SKM-1 (cell line): Measurements from ENCODE around the gene LUC7L3.
"Not testable (repeated sequence)": the region's sequence is repeated elsewhere in the genome, so short reads cannot be mapped to it uniquely, and the experiment has no call there.

Source experiments
- DNase-seq: peaks from one replicate; lab custom pipeline; 2025; ENCODE audit not compliant: unreplicated experiment; lab: John Stamatoyannopoulos, UW

Gene LUC7L3

DNA sequence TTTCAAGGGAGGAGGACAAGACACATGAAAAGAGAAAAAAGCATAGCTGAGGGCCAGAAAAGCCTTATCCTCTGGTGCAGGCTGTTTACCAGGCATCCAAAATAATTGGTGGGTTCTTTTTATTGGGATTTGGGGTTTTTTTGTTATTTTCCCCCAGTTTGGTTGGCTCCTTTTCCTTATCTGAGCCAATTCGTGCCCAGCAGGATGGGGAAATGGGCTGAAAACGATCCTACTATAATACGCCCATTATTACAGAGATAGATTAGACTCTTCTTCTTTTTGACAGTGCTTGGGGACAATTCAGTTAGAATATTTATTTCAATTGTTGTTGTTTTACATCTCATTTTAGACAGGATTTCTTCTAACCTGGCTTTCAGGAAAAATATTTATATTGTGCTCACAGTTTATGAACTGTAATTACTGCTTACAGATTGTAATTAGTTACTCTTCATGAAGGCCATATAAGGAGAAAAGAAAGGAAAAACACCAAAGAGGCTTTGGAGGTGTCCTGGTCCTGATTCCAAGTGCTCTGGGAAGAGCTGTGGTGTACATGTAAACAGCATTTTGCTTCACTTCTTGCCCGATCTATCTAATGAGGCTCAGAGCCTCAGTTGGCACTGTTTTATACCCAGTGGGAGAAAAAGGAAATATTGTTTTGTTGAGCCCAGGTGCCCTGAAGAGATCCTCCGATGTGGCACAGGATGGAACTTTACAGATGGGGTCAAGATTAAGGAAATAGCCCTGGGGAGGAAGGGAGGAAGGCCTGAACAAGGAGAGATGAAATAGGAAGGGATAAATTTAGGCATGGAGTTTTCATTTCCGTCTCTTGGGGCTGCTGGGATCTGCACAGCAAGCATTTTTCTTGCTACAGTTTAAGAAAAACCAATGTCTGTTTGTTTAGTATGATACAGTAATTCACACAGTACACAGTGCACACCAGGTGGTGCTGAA lies 11.1 kb upstream of the LUC7L3 start:
- DNase-seq, result no peak

DNA sequence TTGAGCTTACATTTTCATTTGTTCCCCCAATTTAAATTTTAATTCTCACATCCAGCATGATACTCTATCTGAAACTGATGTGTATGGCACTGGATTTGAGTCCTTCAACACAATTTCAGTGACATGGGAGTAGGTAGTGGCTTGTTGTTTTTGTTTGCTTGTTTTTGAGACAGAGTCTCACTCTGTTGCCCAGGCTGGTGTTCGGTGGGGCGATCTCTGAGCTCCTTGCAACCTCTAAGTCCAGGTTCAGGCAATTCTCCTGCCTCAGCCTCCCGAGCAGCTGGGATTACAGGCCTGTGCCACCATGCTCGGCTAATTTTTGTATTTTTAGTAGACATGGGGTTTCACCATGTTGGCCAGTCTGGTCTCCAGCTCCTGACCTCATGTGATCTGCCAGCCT lies 10.3 kb upstream of the LUC7L3 start:
- DNase-seq, result not testable (repeated sequence)

GRCh38 chr17:50710025-50710424 lies 9.4 kb upstream of the LUC7L3 start:
- DNase-seq, result no peak

- no peak for DNase-seq
Measured at GRCh38 chr17:50710650-50711049, 8.8 kb upstream of the LUC7L3 start.

DNA sequence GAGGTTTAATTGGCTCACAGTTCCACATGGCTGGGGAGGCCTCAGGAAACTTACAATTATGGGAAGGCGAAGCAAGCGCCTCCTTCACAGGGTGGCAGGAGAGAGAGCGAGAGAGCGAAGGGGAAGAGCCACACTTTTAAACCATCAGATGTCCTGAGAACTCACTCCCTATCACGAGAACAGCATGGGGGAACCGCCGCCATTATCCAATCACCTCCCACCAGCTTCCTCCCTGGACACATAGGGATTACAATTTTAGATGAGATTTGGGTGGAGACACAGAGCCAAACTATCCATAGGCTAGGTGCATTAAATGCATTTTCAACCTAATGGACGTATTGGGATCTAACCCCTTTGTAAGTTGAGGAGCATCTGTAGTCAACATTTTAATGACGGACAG lies 6.8 kb upstream of the LUC7L3 start:
- no peak for DNase-seq

- no peak for DNase-seq
Measured at GRCh38 chr17:50715471-50715870, 3.9 kb upstream of the LUC7L3 start.

- DNase-seq, result no peak
Measured at GRCh38 chr17:50719924-50720794, 756 bp downstream of the LUC7L3 start.

GRCh38 chr17:50721194-50722010 lies 2.0 kb downstream of the LUC7L3 start:
- no peak for DNase-seq

GRCh38 chr17:50722746-50723145 lies 3.3 kb downstream of the LUC7L3 start:
- DNase-seq, result no peak

GRCh38 chr17:50724622-50725021 lies 5.2 kb downstream of the LUC7L3 start:
- not testable (repeated sequence) for DNase-seq

GRCh38 chr17:50725769-50726655 lies 6.6 kb downstream of the LUC7L3 start:
- DNase-seq, result no peak

GRCh38 chr17:50728112-50728429 lies 8.7 kb downstream of the LUC7L3 start:
- no peak for DNase-seq

DNA sequence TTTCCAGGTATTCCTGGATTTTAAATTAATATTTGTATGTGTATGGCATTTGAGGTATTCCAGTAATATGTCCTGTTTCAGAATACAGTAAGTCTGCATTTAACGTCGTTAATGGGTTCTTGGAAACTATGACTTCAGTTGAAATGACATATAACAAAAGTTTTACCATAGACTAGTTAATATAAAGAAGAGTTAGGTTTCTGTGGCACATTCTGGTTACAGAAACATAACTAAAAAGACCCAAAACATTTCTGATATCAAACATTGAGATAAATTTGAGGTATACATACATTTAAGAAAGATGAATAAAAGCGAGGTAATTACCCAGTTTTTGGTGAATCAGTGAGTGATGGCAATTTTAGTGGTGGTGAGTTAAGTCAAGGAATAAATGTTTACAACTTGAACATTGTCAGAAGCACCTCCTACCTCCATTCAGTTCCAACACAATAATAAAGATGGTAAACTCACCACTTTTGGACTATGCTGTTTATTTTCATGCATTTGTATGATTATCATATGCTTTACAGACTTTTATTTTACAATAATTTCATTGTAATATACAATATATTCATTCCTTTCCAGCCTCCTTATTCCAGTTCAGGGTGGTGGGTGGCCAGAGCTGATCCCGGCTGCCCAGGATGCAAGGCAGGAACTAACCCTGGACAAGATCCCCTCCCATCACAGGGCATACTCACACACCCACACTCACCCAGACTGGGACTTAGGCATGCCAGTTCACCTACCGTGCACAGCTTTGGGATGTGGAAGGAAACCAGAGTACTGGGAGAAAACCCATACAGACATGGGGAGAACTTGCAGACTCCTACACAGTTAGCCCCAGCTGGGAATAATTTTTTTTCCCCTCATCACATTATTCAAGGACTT lies 9.7 kb downstream of the LUC7L3 start:
- no peak for DNase-seq

GRCh38 chr17:50731575-50732460 lies 12.4 kb downstream of the LUC7L3 start:
- DNase-seq, result no peak

DNA sequence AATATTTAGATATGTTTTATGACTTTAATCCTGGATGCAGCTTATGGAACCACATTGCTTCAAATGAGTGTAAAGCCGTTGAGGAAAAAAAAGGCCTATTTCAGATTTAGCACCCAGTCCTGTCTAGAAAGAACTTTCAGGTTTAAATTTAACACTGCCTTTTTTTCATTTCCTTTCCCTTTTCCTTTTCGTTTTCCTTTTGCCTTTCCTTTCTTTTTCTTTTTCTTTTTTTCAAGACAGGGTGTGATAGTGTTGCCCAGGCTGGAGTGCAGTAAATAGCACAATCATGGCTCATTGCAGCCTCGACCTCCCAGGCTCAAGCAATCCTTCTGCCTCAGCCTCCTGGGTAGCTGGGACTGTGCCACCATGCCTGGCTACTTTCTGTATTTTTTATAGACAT lies 15.9 kb downstream of the LUC7L3 start:
- no peak for DNase-seq

DNA sequence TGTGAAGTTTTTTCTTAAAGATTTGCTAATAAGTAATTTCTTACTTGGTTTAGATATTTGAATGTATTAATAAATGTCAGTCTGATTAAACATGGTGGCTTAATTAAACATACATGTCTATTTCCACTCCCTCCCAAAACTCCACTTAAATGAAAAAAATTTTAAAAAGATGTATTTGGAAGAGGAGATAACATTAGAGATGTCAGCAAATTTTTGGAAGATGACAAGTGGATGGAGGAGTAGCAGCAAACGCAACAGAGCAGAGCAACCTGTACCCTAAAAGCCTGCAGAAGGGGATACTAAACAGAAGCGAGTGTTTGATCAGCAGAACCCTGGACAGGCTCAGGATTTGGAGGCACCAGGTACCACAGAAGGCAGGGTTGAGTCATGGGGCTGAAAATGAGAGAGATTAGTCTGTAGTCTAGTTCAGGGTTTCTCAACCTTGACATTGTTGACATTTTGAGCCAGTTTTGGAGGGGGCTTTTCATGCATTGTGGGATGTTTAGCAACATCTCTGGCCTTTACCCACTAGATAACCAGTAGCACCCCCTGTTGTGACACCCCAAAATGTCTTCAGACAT lies 17.8 kb downstream of the LUC7L3 start:
- DNase-seq, result no peak

GRCh38 chr17:50739098-50739497 lies 19.7 kb downstream of the LUC7L3 start:
- no peak for DNase-seq

DNA sequence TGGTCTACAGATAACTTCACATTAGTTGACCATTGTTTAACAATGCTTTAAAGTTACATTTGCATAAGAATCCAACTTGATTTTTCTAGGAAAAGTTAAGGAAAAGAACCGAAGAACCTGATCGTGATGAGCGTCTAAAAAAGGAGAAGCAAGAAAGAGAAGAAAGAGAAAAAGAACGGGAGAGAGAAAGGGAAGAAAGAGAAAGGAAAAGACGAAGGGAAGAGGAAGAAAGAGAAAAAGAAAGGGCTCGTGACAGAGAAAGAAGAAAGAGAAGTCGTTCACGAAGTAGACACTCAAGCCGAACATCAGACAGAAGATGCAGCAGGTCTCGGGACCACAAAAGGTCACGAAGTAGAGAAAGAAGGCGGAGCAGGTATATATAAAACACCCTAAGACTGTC lies 26.2 kb downstream of the LUC7L3 start:
- DNase-seq, result no peak
